IPS DF 19.7 (cell line): ENCODE results near the gene MAMDC2.

Experiments used
- DNase-seq: peaks from one replicate; pipeline ENCODE4 v3.0.0-alpha.2; 2013; ENCODE audit warnings: low read depth, low spot score

The MAMDC2 gene

DNA sequence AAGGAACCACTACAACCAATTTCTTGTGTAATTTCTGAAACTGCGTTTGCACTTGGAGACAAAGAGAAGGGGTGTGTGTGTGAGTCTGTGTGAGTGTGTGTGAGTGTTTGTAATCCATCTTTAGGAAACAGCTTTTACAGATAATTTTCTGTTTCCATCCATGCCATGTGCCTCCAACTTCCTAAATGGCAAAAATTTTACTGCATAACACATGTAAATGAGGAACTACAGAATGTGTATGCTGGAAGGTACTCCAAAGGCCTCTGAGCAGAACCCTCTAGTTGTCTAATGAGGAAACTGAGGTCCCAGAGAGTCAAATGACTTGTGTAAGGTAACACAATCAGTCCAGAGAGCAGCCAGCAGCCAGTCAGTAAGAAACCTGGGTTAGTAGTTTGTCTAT lies 20.8 kb downstream of the MAMDC2 start:
- no peak for DNase-seq

DNA sequence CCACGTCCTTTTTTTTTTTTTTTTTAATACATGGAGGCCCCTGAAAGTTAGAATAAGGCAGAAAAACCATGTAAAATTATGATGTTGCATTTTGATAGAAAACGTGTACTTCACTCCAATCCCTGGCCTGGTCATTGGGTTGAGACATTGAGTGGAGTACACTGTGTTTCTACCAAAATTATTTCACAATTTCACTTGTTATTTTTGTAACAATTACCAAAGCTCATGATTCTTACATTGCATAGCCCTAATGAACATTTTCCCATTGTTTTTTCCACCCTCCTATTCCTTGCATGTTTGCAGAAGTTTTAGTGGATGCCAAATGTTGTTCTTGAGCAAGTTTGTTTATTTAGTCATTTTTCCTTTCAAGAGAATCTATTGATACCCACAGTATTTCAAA lies 21.9 kb downstream of the MAMDC2 start:
- no peak for DNase-seq

DNA sequence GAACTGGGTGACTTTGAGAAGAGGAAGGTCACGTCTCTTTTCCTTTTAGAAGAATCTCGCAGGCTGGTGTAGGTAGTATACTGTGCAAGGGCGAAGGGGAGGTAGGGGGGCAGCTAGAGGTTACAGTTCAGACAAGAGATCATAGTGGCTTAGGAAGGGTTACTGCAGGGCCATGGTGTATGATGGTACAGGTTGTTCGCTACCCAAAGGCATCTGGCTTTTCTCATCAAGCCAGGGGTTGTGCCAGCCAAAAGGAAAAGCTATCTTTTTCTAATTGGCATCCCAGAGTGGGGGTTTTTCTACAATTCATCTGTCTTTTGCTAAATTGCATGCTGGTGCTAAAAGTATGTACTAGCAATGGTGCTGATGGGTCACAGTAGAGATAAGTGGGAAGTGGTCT lies 22.8 kb downstream of the MAMDC2 start:
- DNase-seq: no peak

DNA sequence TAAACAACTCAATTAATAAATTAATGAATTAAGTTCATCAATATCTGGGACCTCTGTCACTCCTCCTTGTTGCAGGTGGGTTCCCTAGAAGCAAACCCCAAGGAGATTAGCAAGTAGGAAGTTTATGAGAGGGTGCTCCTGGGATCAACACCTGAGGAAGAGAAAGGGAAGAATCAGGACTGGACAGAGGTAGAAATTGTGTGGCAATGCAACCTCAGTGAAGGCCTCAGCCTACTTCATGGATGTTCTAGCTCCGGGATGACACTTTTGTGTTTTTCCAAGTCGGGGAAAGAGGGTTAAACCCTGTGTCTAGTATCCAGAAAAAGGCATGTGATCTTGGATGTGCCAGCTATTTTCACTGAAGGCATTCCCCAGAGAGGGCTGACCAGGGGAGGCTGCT lies 23.2 kb downstream of the MAMDC2 start:
- no peak for DNase-seq

DNA sequence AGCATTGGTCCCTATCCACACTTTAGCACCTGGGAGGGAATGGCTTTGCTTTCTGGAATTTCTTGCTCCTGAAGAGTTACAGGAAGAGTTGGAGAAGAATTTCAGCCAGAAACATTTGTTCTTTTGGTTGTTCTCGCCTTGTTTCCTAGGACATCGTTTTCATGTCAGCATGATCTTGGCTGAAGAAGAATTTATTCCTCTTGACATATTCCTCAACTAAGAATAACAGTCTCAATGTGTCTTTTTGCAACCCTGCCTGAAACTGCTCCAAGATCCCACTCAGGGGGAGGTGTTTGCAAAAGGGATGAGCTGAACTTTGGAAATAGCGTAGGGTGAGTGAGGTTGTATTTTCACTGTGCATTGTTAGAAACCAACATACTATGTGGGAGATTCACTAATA lies 26.1 kb downstream of the MAMDC2 start:
- no peak for DNase-seq

DNA sequence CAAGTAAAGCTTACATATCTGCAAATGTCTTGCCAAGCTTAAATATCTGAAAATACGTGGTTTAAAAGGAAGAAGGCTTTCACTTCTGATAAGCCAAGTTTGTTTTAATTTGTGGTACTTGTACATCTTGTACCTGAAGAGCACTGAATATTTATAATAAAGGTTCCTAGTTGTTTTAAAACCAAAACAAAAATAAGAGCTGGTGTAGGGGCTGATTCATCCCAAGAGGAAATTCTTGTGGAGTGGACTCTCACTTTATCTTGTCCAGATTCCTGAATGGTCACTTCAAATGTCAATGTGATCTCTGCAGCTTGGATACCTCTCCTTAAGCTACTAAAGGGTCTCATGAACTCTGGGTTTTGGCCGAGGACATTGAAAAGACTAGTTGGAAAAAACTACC lies 29.5 kb downstream of the MAMDC2 start:
- DNase-seq: no peak

DNA sequence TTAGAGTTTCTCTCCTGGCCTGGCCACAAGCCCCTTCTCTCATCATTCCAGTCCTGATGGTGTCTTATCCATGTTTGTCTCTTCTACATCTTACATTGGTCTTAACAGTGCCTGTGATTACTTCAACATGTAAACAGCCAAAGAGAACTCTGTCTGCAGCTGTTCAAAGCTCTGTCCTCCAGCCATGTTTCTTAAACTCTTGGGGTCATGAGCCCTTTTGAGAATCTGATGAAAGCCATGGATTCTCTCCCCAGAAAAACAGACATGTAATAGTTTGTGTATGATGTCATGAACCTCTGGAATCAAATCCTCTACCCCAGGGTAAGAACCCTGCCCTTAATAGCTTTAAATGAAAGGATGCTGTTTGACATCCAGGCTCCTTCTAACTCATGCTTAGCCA lies 30.1 kb downstream of the MAMDC2 start:
- no peak for DNase-seq

DNA sequence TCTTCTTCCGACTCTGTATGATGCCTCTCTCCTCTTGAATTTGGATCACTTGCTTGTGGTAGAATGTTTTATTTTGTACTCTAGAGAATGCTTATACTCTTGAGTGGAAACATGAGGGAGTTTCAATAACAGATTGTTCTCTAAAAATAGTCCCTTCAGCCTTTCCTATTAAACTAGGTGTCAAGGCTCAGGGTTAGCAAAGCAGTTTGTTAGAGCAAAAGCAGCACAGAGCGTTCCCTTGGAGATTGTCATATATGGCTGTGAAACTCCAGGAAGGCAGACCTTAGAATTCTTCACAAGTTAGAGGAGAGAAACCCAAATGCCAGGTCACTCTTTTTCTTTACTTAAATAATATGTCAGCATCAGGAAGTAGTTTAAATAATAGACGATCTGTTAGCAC lies 33.0 kb downstream of the MAMDC2 start:
- no peak for DNase-seq

DNA sequence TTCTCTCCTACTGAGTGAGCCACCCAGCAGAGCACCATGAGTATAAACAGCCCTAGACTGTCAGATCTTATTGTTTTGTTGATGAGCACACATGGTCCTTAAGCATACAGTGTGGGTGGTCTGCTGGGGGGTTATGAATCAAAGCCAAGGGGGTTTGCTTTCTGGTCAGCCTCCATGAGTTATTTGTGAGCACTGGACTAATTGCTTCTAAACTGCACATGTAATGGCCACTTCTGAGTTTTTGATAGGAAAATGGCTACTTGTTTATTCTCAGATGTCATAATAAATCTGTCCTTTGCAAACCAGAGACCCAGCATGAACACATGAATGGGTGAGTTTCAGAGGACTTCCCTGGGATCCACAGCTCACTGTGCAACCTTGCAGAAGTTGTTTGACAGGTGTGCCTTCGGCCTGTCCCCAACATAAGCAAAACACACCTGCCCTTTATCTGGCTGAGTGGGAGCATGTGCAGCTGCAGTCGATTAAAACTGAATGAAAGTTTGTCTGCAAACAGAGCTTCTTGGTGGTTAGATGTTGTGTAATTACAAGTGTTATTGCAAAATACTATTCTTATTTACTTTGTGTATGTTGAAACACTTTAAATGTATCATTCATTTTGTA lies 35.9 kb downstream of the MAMDC2 start:
- DNase-seq: no peak

DNA sequence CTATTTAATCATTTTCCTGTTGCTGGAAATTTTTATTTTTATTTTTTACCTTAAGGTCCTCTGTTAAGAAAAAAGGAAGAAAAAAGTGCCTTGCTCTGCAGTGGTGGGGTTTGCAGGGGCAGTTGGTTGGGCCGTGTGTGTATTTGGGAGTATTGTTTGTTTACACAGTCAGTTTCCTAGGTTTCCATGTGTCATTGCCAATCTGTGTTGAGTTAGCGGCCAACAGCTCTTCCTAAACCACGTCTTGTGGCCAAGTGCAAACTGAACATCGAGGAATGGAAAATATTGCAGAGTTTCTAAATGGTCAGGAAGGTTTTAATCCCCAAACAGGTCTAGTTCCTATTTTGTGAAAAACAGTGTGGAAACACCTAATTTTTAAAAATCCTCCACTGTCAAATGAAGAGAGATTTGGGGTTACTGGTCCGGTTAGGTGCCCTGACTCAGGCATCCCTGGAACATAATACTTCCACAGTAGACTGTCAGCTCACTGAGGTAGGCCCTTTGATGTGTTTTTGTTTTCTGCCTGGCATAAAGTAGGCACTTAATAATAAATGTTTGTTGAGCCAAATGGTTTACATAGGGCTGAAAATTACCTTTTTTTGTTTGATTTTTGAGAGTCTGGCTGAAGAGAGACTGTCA lies 37.0 kb downstream of the MAMDC2 start:
- no peak for DNase-seq

DNA sequence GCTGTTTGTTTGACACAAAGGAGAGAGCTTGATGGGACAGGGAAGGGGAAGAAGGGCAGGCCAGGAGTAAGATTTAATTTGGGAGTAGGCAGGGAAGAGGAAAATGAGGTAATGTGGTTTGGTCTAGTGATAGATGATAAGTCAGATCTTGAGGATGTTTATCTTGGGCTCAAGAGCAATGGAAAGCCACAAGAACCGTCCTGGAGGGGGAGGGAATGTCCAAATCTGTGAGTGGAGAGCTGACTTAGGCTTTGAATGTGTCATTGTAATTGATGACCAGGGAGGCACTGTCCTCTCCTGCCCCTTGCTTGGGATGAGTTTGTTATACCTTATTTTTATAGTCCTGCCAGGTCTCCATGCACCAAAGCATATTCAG lies 37.5 kb downstream of the MAMDC2 start:
- DNase-seq: no peak

DNA sequence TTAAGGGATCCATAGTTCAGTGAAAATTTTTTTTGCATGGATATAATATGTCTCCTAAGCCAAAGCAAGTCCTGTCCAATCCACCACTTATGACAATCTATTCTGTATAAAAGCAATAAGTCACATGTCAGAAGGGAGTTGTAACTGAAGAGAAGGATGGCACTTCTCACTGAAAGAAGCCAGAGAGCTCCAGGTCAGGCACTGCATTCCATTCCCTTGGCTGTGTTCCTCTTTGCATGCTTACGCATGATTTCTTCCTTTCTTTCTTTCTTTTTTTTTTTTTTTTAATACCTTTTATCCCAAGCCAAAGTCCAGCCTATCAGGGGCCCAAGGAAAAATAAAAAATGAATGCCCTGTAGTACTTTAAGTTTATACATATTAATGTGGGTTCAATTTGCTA lies 39.8 kb downstream of the MAMDC2 start:
- DNase-seq: no peak

DNA sequence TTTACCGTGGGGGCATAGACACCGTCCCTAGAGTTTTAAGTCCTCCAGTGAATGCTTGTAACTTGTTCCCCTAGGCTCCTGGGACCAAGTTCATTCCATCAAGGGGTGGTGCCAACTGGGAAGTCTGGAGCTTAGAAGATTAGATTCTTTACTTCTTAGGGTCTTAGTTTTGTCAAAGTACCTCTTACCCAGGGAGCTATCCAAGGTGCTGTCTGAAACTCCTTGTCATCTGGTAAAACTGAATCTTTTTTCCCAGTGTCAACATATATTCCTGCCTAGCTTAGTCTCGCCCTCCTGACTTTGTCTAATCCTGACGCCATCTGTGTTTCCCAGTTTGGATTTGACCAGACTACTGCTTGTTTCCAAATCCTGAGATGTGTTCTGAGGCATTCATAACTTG lies 41.6 kb downstream of the MAMDC2 start:
- peak; percentile 12 for DNase-seq

DNA sequence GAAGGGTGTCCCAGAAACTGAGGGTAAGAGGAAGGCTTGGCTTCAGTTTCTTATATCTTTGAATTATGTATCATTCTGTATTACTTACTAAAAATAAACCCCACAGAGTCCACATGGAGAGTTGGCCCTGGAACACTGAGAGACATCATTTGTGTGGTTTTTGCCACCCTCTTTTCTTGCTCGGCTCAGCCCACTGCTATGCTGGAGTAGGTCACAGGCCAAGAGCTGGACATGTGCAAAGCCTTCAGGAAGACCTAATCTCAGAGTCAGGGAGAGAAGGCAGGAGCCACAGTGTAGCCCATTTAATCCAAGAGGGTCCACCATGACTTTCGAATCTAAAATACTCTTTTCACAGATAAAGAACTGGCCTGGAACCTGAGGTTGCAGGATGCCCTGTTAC lies 47.5 kb downstream of the MAMDC2 start:
- no peak for DNase-seq

DNA sequence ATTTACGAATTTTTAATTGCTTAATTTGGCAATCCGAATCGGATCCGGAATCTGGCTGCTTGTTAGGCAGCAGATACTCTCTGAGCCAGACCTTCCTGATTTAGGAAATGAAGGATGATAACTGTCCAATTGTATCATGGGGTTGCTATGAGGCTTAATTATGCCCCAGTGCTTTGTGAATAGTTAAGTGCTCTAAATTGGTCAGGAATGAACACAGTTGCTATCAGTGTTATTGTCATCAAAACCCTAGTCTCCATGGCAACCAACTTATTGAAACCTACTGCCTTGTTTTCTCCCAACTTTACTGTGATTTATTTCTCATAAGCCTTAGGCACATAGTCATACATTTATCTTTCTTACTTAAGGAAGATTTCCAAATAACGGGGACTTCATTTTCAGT lies 47.9 kb downstream of the MAMDC2 start:
- DNase-seq: no peak

DNA sequence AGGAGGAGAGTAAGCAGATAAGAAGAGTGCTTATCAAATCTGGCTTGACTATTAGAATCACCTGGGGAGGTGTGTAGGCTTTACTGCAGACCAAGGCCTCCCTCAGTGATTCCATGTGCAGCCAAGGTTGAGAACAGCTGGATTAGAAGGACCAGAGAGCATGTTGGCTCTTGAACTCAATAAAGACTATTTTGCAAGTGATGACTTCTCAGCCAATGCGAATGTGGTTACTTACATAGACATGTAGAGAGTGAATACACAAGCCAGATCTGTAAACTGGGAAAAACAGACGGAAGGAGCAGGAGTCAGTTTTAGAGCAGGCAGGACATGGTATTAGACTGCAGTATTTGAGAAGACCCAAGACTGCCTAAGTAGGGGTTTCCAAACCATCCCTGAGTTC lies 48.5 kb downstream of the MAMDC2 start:
- DNase-seq: no peak

DNA sequence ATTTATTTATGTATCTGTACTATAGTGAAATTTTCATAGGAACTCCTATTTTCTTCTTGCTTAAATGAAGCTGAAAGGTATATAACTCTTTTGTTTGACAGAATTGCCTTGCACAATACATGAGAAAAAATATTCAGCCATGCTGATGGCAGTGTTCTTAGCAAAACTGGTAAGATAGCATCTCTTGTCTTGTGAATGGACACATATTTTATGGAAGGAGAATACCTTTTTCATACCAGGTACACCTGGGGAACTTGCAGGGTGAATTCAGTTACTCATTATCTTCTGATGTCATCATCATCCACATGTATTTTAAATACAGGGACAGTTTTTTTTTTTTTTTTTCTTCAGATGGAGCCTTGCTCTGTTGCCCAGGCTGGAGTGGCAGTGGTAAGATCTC lies 49.4 kb downstream of the MAMDC2 start:
- DNase-seq: no peak

DNA sequence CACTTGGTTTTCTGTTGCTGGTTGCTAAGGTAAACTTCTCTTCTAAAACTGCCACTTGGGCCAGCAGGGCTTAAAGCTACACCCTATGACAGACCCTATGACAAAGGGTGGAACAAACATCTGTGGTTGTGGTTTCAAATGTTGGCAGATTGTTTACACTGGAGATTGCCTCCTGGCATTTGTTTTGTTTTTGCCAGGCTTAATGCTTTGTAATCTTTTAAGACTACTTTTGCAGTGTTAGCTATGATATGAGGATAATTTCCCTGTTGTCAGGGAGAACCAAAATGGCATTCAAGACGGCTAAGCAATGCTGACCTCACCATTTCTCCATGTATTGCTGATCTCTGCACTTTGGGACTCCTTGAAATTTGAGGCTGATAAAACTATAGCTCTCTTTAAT lies 50.3 kb downstream of the MAMDC2 start:
- DNase-seq: no peak

DNA sequence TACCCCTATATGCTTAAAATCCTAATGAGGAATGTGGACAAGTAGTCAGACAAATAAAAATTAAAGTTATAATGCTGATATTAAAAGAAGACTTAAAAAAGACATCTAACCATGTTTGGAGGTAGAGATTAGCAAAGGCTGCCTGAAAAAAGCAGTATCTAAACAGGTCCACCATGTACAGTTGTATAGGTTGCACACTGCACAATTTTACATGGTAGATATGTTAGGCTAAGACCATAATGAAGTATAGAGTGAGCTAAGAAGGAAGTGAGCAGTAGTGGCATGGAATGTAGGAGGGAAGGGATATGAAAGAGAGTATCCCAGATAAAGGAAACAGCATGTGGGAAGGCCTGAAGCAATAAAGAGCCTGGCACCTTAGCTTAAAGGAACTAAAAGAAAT lies 51.1 kb downstream of the MAMDC2 start:
- DNase-seq: no peak

DNA sequence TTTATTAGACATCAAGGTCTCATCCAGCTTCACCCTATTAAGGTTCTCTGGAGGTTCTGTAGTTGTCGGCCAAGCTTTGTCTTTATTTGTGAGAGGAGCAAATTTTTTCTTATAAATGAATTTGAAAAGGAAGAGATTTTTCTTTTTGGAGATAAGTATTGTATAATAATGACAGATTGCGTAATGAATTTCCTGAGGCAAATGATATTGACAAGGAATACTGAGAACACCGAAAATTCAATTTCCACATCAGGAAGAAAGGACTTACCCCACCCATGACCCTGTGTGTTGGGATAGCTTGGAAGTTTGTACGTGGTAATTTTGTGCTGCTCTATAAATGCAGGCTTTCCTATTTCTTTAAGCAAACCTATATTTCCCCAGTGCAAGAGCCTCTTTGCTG lies 53.5 kb downstream of the MAMDC2 start:
- DNase-seq: no peak

DNA sequence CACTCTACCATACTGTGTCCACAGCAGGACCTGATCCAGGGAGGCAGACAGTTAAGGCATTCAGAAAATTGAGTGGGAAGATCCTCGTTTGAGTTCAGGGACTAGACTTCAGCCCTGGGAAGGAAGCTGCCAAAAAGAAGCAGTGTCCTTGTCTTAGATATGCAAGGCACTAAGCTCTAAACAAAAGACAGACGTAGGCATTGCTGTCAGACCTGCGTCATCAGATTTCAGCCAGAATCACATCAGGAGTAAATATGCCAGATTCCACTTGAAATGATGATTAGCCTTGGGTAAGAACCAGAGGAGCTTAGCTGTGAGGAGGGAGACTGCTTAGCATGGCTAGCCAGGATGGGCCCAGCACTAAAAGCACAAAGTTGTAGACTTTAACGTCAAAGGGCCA lies 56.7 kb downstream of the MAMDC2 start:
- DNase-seq: no peak

DNA sequence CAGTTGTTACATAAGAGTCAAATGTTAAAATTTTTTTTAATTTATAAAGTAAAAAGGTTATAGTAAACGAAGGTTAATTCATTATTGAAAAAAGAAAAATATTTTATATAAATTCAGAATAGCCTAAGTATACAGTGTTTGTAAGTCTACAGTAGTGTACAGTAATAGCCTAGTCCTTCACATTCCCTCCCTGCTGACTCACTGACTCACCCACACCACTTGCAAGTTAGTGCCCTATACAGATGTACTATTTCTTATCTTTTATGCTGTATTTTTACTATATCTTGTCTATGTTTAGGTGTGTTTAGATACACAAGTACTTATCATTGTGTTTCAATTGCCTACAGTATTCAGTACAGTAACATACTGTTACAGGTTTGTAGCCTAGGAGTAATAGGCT lies 57.6 kb downstream of the MAMDC2 start:
- DNase-seq: no peak

DNA sequence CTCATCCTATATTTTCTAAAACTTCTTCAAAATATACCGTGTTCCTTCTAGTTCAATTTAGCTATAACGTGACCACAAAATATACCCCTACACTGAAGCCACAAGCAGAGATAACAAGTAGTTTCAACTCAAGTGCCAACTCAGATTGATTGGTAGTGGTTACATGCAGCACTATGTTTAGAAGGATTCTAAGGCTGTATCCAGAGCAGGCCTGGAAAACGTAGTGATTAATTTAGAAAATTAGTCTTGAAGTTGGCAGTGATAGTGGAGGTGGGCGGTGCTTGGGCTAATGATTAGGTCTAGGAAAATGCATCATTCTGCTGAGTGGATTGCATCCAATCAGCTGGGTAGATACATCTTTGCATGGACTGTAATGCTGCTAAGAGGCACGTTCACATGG lies 61.5 kb downstream of the MAMDC2 start:
- no peak for DNase-seq

DNA sequence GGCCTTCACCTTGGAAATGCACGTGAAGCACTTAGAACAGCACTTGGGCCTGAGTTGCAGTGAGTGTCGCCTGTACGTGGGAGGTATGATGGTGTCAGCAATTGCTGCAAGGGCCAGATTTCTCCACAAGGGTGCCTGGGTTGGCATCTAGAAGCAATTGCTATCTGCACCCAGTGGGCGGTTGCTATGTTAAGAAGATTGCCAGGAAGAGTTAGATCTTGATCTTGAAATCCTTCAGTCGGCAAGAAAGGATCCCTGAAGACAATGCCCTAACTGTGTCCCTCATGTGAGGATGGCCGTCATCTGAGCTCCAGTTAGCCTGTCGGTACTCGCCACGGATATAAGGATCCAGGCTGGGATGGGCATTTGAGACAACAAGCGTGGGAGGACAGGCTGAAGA lies 62.9 kb downstream of the MAMDC2 start:
- no peak for DNase-seq
